Suprapubic skin (tissue), 4 donors: Measurements from ENCODE around the gene ASTN2.

ENCODE experiments used
- CTCF ChIP-seq, 2 donors: fragments of 200-600 bp in 1 of 2; fragments of 450-650 bp in 1 of 2; sonication (generic) in 1 of 2; IDR thresholded peaks; one replicate each; pipeline ENCODE4 v1.5.1; 2016 to 2019; ENCODE audit warnings: antibody characterized with exemption in 2 of 2, mild to moderate bottlenecking in 1 of 2, moderate library complexity in 1 of 2
- POLR2A ChIP-seq, 2 donors: fragments of 450-650 bp; IDR thresholded peaks; one replicate each; pipeline ENCODE4 v1.6.1; 2017; ENCODE audit warnings: antibody characterized with exemption in 2 of 2, mild to moderate bottlenecking in 2 of 2, moderate library complexity in 2 of 2
- POLR2AphosphoS5 ChIP-seq, 3 donors: sonication (generic); formaldehyde crosslinking; IDR thresholded peaks; one replicate each; pipeline ENCODE4 v1.6.1; 2017; ENCODE audit warnings: antibody characterized with exemption in 3 of 3

GRCh38 chr9:116688806-116689485 lies 725.9 kb downstream of the ASTN2 start:
- TF ChIP-seq POLR2AphosphoS5 (IDR thresholded peaks at IDR 0.05) = no peak
- no peak for TF ChIP-seq CTCF (IDR thresholded peaks at IDR 0.05)
- TF ChIP-seq POLR2A (IDR thresholded peaks at IDR 0.05) = no peak
